GM18909 (cell line): ENCODE results near the gene ANGPT4.
"Not testable (repeated sequence)": the region's sequence is repeated elsewhere in the genome, so short reads cannot be mapped to it uniquely, and the experiment has no call there.

Source experiments
- ATAC-seq: cut with Tn5 transposase; IDR thresholded peaks from one replicate; pipeline ENCODE4 v1.9.1; 2021; ENCODE audit warnings: mild to moderate bottlenecking; ENCODE audit not compliant: unreplicated experiment, poor library complexity

Gene ANGPT4

DNA sequence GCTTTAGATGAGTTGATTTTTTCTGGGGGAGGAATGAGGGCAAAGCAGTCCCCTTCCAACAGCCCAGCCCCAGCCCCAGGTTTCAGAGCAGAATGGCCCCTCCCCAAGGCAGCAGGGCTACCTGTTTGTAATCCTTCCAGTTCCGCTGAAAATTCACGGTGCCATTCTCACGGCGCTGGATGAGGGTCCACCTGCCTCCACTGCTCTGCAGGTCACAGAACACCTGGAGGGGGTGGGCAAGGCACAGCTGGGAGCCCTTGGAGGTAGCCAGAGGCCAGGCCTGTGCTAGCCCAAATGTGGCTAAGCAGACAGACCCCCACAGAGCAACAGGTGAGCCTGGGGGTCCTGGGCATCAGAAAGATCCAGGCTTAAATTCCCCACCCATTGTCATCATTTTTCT lies 36.5 kb downstream of the ANGPT4 start:
- no peak for ATAC-seq

DNA sequence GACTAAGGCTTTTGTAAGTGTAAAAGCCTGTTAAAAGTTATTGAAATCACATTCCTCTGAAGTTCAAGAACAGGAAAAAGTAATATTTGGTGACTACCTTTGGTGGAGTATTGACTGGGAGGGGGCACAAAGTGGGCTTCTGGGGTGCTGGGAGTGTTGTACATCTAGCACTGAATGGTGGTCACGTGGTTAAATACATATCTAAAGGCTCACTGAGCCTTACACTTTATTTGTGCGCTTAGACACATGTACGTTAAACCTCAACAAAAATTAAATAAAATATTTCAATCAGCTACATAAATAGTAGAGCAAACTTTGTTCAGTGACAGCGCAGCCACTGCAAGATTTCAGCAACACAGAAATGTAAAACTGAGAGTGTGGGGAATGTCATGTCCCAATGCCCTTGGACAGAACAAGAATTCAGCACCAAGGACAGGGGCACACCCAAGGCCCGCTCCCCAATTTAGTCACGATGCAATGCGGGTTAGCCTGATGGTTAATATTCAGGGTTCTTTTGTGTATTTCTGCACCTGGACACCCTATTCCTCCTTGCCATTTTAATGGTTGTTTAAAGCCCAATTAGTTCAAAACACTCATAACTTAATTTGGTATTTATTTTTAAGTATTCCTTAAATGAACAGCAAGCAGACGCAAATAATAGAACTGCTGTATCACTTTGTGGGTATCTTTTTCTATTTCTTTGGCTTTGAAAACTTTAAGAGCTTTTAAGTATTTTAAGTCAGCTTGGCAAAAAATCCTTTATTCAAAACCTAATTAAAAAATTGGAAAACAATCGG lies 37.4 kb downstream of the ANGPT4 start:
- ATAC-seq: no peak

DNA sequence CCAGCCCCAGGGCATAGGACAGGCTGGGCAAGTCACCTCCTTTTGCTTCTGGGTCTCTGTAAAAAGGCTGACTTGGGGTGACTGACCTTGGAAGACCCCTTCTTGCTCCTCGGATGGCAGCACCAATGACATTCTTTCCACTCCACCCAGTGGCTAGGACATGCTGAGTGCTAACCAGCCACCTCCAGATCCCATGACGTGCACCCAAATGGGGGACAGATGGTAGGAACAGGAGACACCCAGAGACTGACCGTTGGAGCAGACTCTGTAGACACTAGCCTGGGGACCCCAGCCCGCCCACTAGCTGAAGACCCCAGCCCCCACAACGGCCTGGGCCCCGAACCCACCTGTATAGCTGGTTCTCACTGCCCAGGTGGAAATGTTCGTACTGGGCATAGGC lies 38.3 kb downstream of the ANGPT4 start:
- no peak for ATAC-seq

DNA sequence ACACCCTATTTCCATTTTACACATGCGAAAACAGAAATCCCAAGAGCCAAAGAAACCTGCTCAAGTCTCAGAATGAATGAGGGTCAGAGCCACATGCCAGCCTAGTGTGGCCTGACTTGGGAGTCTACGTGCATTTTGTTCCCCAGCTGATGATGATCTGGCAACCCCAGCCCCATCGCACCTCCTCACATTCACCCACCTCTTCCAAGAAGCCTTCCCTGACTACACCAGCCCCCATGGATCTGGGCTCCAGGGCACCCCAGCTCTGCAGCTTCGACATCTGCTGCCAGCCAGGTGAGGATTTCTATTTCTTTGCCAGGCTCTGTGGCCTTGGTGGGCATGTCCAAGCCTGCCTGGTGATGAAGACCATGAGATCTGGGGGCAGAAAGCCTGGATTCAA lies 41.0 kb downstream of the ANGPT4 start:
- no peak for ATAC-seq

DNA sequence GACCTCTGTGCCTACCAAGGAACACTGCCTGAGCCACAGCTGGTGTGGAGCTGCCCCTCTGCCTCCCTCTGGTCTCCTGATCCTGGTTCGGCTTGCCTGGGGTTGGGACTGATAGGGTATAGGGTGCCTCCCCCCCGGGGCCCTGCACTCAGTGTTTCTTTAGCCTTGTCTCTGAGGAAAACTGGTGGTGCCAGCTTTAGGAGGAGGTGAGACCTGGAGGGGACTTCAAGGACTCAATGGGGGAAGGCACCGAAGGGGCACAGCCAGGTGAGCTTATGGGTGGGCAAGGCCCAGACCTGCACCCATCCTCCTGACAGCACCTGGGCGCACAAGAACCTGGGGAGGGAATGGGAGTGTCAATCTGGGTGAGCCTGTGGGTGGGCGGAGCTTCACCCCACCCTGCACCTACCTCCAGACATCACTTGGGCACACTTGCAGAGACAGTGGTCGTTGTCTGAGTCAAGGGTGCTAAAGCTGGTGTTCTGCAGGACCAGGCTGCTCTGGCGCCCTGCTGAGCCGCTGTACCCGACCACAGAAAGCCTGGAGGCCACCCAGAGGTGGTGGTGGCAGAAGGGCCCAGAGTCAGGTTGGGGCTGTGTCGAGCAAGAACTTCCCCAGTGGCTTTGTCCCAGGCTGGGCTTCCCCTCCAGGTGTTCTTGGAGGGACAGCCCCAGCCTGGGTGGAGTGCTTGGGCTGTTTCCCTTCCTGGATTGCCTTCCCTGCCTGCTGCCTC lies 42.1 kb downstream of the ANGPT4 start:
- ATAC-seq: no peak

DNA sequence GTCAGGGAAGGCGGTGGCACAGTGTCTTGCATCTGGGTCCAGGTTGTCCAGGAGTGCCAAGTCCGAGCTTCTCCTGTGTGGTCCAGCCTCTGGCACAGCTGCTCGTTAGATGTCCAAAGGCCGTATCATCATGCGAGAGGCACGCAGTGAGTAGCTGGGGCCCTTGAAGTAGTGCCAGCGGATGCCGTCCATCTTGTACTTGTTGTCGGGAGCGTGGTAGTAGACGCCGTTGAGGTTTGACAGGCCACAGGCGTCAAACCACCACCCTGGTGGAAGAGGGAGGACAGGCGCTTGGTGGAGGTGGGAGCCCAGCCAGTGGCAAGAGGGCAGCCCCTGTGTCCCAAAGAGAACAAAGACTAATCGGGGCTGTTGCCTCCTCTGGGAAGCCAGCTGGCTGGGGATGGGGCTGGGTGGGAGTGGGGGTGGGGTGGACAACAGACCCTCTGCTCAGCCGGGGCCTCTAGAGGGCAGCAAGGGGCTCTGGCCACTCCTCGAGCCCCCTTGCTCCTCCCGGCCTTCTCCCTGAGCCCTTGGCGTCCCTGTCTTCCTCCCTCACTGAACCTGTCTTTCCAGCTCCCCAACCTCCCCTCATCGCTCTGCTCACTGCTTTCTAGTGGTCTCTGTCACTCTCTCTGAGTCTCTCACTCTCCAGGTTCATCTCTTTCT lies 43.1 kb downstream of the ANGPT4 start:
- ATAC-seq: no peak

DNA sequence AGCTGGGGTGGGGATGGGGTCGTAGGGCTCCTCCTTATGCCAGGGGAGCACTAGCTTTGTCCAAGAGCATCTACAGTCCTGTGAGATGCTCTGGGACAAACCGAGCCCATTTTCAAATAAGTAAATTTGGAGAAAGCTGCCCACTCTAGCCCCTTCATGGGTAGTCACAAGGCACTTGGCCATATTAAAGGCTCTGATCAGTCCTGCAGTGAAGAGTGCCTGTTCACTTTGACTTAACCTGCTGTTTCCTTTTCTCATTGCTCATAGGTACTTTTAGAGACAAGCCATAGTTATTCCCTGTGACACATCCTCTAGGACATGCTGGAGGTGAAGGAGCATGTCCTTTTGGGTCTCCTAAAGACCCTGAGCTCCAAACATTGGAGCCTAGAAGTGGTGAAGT lies 44.2 kb downstream of the ANGPT4 start:
- ATAC-seq: no peak

DNA sequence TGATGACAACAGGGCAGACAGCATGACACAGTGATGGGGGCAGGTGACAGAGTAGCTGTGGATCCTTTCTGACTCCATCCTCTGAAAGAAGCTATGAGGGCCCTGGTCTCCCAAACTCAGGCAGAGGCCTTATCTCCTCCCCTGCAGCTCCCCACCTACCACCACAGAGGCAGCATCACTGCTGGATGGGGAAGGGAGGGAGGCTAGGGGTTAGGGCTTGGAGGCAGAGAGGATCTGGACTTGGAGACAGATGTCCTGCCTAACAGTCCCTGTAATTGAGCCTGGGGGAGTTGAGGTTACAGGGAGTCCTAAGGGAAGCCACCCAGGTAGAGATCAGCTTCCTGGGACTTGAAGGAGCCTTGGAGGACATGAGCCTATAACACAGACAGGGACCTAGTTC lies 44.7 kb downstream of the ANGPT4 start:
- no peak for ATAC-seq

DNA sequence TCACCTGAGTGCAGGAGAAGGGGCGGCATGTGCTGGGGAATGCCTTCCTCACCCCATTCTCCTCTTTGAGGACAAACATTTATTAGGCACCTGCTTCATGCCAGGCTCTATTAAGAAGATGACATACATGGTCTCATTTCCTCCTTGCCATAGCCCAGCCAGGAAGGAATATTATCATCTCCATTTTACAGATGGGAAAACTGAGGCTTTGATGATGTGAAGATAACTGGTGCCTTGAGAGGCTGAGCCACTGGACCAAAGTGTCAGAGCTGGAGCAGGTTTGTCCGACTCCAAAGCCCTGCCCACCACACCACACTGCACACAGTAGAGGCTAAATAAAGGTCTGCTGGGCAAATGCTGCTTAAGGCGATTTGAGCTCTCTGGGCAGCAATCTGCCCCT lies 45.4 kb downstream of the ANGPT4 start:
- no peak for ATAC-seq

DNA sequence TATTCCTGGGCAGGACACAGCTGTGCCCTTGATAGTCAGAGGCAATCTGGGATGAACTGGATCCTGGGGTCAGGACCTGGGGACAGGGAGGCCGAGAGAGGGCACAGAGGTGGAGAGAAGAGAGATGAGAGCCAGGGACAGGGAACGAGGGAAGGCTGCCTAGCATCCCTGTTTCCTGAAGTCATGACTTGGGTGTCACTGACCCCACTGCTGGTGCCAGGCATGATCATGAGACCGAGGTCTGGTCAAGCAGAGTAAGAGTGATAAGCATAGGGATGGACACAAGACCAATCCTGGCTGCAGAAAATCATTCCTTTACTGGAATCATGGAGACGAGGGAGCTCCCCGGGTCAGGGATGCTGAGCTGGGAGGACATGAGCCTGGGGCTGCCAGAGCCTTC lies 46.5 kb downstream of the ANGPT4 start:
- no peak for ATAC-seq

DNA sequence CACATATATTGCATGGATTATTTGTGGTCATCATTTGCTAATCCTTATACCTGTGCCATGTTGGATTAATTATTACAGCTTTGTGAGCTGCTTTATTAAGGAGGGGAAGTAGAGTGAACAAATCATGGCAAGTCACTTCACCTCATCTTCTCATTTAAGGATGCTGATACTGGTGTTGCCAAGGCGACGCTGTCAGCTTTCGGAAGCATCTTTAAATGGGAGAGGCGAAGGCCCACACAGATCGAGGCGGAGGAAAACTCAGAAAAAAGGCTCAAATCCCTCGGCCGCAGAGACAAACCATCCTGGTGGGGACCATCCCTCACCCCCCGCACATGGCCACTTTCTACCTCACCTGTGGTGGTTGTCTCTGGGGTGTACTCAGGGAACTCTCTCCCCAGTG lies 47.9 kb downstream of the ANGPT4 start:
- ATAC-seq: no peak

DNA sequence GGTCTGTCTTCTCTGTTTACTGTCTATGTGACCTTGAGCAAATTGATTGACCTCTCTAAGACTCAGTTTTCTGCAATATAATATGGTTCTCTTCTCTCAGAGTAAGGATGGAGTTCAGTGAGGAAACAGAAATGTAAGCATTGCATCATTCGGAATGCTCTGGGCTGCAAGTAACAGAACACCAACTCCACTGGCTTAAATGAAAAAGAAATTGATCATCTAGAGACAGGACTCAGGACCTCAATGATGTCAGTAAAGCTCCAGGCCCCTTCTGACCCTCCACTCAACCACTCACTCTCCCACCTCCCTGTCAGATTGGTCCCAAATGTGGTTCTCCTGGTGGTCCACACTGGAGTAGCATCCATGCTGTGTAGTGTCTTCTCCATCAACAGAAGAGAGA lies 50.7 kb downstream of the ANGPT4 start:
- ATAC-seq: no peak

DNA sequence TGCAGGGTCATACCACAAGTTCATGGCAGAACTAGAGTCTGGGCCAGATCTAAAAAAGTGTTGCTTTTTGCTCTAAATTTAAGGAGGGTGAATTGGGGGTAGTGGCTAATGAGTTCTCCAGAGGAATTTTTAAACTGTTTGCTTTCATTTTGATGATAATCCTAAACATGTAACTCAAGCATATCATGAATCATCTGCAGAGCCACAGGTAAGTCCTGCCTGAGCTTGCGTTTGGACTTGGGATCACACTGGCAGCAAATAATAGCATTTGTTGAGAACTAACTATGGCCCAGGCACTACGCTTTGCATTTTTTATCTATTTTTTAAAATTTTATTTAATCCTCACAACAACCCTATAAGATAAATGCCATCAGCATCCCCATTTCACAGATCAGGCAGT lies 55.2 kb downstream of the ANGPT4 start:
- no peak for ATAC-seq

DNA sequence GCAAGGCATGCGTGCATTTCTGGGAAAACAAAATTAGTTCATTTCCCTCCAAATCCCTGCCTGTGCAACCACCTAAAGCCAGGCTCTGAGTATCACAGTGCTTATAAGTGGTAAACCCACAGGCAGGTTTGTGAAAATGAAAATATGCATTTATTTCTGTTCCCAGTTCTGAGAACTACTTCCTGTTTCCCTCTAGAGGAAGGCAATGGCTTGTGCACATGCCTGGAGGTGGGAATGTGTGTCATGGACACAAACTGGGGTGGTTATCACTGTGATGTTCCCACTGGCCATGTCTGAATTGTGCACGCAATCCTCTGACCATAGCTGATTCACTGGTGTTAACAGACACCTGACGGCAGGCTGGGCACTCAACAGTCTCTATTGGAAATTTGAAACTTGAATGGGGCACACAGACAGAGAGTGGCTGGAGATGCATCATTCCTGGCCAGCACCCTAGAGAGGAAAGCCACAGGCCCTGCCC lies 56.3 kb downstream of the ANGPT4 start:
- no peak for ATAC-seq

DNA sequence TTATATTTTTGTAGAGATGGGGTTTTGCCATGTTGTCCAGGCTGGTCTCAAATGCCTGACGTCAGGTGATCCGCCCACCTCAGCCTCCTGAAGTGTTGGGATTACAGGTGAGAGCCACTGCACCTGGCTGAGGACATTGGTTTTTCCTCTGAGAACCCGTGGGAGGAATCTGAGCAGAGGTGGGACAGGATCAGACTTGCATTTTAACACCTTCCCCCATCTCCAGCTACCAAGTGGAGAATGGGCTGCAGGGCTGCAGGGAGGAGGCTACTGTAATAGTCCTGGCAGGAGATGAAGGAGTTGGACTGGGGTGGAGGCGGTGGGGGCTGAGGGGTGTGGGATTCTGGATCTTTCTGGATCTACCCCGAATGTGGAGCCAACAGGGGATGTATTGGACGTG lies 58.1 kb downstream of the ANGPT4 start:
- no peak for ATAC-seq

DNA sequence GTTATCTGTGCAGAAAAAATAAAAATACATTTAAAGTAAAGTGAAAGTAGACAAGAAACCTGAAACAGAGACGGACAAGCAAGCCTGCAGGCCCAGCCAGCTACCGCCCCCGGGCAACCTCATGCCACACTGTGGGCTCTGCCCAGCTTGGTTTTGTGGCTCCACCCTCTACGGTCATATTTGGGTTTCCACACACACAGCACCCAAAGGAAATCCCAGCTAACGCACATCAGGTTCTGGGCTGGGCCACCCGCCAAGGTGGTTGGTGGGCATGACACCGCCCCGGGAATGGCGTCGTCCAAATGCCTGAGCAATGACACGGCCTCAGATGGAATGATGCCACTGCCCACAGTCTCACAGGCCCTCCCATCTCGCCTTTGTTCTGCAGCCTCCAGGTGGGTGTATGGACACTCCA lies 59.8 kb downstream of the ANGPT4 start:
- ATAC-seq: no peak

DNA sequence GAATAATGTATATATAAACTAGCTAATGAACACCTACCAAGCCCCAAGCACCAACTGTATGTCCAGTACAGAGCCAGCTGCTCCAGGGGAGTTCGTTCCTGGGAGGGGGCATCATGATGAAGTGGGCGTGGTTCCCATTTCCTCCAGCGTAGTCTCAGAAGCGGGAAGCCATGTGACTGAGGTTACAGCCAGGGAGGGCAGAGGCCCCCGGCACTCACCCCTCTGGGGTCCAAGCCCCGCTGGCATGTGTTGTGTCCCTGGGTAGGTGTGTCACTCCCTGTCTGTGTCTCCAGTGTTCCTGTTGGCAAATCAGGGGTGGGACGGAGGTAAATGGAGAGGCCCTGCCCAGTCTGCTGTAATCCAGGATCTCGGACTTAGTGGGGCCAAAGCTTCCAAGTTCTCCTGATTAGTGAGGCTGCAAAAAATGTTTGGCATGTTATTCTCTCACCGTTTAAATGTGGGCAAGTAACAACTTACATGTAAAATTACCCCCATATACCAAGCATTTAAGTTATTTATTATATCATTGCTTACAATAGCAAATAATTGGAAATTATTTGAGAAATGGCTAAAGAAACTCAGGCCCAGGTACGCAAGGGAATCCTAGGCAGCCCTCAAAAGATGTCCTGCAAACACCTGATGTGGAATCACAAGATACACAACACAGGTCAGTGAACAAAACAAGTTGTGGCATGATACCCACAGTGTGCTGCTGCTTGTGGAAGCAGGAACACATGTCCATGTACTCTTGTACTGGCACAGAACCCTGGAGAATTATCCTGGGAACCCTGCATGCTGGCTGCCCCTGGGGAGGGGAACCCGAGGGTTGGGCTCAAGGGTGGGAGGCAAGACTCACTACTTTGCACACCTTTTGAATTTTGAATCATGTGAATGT lies 60.4 kb downstream of the ANGPT4 start:
- no peak for ATAC-seq

DNA sequence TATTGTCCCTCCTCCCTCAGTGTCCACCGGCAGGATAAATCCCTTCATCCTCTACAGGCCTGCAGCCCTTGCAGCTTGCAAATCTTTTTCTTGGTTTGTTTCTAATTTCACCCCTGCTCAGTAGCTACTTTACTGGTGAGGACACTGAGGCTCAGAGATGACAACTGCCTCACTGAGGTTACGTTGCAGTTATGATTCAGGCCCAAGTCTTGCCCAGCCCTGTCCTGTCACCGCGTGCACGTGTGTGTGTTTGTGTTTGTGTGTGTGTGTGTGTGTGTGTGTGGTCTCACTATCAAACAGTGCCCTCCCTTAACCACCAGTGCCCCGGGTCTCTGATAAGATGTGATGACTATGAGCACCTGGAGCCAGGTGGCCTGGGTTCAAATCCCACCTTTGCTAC lies 61.5 kb downstream of the ANGPT4 start:
- no peak for ATAC-seq

DNA sequence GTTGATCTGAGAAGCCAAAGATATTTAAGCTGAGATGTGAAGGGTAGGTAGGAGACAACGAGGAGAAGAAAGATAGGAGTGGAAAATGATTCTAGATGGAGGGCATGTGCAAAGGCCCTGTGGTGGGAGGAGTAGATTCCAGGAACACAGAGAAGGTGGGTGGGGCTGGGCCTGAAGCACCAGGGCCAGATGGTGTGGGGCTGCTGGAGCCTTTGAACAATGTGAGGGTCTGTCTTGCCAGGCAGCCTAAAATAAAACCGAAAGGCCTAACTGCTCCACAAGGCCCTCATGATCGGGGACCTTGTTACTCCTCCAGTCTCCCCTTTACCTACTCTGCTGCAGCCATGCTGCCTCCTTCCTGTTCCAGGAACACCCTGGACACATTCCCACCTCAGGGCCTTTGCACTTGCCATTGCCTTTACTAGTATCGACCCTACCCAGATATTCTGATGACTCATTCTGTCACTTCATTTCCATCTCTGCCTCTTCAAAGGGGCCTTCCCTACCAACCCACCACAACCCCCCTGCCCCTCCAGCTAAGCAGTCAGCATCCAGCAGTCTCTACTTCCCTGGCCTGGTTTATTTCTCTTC lies 62.6 kb downstream of the ANGPT4 start:
- no peak for ATAC-seq

DNA sequence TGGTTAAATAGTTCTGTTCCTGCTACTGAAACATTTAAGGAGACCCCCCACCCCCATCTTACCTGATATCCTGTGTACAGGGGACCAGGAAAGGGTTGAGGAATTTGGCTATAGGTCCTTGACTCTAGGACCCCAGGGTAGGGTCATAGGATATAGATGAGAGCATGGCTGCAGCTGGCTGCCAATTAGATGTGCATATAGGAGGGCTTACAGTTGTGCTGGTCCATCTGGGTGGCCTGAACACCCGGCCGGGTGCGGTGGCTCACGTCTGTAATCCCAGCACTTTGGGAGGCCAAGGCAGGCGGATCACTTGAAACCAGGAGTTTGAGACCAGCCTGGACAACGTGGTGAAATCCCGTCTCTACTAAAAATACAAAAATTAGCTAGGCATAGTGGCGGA lies 67.4 kb downstream of the ANGPT4 start:
- not testable (repeated sequence) for ATAC-seq
